ENCODE measurements around the gene HMX2.

Gene HMX2

DNA sequence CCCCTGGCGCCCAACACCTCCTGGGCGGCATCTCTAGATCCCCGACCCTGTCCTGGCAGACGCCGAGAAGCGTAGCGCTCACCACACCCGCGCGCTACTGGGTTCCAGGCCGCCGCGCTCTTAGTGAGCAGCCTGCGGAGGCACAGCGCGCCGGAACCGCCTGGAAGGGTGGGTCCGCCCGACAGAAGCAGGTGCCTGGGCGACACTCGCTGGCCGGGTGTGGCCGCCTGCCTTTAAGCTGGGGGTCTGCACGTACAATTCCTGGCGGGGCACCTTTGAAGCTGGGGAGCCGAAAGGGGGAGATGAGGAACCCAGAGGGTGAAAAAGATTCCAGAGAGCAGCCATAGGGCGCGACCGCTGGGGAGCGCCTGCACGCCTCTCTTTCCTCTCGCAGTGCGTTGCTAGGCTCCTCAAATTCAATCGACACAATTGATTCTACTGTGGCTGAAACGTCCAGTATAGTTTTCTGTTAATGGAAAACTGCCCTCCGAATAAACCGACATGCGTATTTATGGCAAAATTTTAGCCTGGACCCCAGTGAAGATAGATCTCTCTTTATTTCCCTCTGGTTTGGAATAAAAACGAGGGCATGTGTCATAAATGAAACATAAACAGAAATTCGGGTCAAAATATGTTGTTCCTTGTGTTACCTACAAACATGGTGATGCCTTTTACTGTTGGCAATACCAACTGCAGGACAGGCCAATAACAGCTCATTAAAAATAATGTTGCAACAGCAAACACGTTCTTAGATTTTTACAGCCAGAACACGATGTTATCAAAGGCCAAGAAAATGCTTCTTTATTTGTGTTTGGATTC is 7.6 kb upstream of the HMX2 start:
- TF ChIP-seq POLR2A (IDR thresholded peaks at IDR 0.05; ENCODE audit: extremely low read depth, insufficient read length) (no peak), MYC (IDR thresholded peaks at IDR 0.05; ENCODE audit: low read depth, low read length) (no peak)
- TF ChIP-seq, protein P1, sequence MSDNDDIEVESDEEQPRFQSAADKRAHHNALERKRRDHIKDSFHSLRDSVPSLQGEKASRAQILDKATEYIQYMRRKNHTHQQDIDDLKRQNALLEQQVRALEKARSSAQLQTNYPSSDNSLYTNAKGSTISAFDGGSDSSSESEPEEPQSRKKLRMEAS (IDR thresholded peaks at IDR 0.05; ENCODE audit: low read depth, low read length): no peak
- TF ChIP-seq, protein P2, sequence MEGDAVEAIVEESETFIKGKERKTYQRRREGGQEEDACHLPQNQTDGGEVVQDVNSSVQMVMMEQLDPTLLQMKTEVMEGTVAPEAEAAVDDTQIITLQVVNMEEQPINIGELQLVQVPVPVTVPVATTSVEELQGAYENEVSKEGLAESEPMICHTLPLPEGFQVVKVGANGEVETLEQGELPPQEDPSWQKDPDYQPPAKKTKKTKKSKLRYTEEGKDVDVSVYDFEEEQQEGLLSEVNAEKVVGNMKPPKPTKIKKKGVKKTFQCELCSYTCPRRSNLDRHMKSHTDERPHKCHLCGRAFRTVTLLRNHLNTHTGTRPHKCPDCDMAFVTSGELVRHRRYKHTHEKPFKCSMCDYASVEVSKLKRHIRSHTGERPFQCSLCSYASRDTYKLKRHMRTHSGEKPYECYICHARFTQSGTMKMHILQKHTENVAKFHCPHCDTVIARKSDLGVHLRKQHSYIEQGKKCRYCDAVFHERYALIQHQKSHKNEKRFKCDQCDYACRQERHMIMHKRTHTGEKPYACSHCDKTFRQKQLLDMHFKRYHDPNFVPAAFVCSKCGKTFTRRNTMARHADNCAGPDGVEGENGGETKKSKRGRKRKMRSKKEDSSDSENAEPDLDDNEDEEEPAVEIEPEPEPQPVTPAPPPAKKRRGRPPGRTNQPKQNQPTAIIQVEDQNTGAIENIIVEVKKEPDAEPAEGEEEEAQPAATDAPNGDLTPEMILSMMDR (IDR thresholded peaks at IDR 0.05; ENCODE audit: low read depth, low read length): no peak
- DNase-seq (ENCODE audit: low read depth): no peak
- H3K4me3 ChIP-seq (ENCODE audit: low read depth, low read length): no peak overlapping the region

DNA sequence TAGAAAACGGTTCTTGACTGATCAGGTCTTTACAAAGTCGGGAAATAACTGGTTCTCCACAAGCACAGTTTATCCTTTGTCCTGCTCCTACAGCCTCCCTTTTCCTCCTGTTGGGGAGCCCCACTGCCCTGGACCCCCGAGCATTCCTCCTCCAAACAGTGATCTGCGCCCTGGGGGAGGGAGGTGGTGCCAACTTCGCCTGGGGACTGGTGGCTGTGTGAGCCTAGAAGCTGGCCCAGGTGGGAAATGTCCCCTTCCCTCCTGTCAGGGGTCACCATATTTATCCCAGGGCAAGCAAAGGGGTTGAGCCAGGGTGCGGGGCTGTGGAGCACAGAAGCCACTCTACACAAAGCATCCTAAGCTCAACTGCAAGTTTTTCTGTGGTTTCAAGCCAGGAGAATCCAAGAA is 6.9 kb upstream of the HMX2 start:
- no peak for DNase-seq (ENCODE audit: low read depth)
- TF ChIP-seq, protein P1 (IDR thresholded peaks at IDR 0.05; ENCODE audit: low read depth, low read length): no peak
- TF ChIP-seq, protein P2 (IDR thresholded peaks at IDR 0.05; ENCODE audit: low read depth, low read length): no peak
- no peak for TF ChIP-seq POLR2A (IDR thresholded peaks at IDR 0.05; ENCODE audit: extremely low read depth, insufficient read length)
- no peak for TF ChIP-seq MYC (IDR thresholded peaks at IDR 0.05; ENCODE audit: low read depth, low read length)
- H3K4me3 ChIP-seq (ENCODE audit: low read depth, low read length): no peak overlapping the region

DNA sequence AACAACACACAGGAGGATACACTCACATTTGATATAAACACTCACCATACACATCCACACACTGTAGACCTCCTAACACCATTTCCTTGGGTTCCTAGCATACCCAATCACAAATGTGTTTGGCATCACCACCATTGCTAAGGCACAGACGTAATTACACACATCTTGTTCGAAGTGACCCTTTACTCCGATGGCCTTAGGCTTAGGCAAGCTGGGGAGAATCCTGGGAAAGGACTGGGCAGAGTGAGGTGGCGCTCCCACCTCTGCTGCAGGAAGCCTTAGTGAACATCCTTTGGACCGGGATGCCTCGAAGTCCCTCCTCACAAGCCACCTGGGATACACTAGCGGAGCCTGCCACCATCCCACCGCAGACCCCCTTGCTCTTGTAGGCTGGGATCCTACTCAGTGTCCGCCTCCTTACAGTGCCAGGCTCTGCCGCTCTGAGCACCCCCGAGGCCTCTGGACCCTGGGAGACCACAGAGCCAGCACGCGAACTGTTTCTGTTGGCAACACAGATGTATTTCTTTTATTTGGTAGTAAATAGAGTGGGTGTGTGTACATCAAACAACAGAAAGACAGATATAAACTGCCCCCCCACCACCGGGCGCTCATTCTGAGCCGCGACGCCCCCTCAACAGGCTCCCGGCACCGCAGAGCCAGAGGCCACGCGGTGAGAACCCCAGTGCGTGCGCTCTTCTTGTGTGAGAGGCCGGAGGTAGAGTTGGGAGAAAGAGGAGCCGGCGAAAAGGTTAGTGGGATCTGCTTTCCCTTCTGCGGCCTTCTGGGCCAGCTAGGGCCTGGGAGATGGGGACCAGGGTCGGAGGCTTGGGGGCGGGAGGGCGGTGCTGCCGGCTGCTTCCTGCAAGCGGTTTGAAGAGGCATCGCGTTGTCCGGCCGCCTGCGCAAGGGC is 5.9 kb upstream of the HMX2 start:
- TF ChIP-seq POLR2A (IDR thresholded peaks at IDR 0.05; ENCODE audit: extremely low read depth, insufficient read length): no peak
- TF ChIP-seq, protein P2 (IDR thresholded peaks at IDR 0.05; ENCODE audit: low read depth, low read length): no peak
- no peak for TF ChIP-seq MYC (IDR thresholded peaks at IDR 0.05; ENCODE audit: low read depth, low read length)
- TF ChIP-seq, protein P1 (IDR thresholded peaks at IDR 0.05; ENCODE audit: low read depth, low read length): no peak
- H3K4me3 ChIP-seq (ENCODE audit: low read depth, low read length): no peak overlapping the region
- no peak for DNase-seq (ENCODE audit: low read depth)

DNA sequence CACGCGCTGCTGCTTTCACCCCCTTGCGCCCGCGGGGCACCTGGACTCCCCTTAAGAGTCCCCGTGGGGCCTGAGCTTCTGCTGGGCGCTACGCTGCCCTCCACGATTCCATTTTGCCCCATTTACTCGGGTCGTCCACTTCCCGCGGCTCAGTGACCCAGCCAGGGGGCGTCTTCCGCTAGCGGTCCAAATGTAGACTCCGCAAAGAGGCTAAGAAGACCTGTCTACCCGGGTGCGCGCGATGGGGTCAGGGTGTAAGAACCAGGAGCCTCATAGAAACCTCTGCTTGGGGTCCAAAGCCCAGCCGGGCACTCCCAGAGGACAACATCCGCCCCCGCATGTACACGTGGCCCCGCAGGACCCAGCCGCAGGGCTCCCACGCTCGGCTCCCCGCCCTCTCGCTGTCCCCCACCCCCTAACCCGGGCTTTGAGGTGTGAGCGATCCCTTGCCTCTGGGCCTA is 5.2 kb upstream of the HMX2 start:
- TF ChIP-seq, protein P2 (IDR thresholded peaks at IDR 0.05; ENCODE audit: low read depth, low read length): no peak
- no peak for TF ChIP-seq POLR2A (IDR thresholded peaks at IDR 0.05; ENCODE audit: extremely low read depth, insufficient read length)
- no peak for TF ChIP-seq MYC (IDR thresholded peaks at IDR 0.05; ENCODE audit: low read depth, low read length)
- TF ChIP-seq, protein P1 (IDR thresholded peaks at IDR 0.05; ENCODE audit: low read depth, low read length): no peak
- no peak for DNase-seq (ENCODE audit: low read depth)
- H3K4me3 ChIP-seq (ENCODE audit: low read depth, low read length): no peak overlapping the region

DNA sequence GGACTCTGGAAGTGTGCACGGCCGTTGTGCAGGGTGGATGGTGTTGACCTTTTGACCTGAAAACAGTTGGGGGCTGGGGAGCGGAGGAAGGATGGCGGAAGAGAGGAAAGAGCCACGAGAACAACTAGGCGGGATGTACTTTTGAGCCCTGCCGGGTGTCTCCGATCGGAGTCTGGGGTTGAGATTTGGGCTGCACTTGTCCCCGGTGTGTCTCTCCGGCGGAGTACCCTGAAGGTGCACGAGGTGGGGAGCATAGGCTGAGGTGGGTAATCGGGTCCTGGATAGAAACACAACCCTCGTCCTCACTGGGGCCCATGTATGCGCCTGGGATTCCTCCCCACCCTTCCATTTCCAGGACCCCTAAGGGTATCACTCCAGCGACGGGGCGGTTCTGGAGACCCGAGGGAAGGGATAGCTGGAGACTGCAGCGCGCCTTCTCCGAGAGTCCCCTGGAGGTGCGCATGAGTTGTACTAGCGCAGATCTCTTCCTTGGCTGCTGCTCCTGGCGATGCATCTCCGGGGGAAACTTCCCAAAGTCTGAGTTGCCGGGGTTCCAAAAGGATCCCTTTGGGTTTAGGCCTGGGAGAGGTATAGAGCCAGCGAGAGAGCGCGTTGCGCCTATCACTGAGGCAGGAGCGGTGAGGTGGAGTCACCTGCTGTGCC is 4.6 kb upstream of the HMX2 start:
- TF ChIP-seq POLR2A (IDR thresholded peaks at IDR 0.05; ENCODE audit: extremely low read depth, insufficient read length): no peak
- TF ChIP-seq, protein P2 (IDR thresholded peaks at IDR 0.05; ENCODE audit: low read depth, low read length): no peak
- TF ChIP-seq, protein P1 (IDR thresholded peaks at IDR 0.05; ENCODE audit: low read depth, low read length): no peak
- TF ChIP-seq MYC (IDR thresholded peaks at IDR 0.05; ENCODE audit: low read depth, low read length): no peak
- DNase-seq (ENCODE audit: low read depth): no peak
- no peak overlapping the region for H3K4me3 ChIP-seq (ENCODE audit: low read depth, low read length)
